NCI-H2196 treated with DMSO at 0.1 percent for 48 hours (cell line): ENCODE data around the gene OR10Z1.

ENCODE experiments used
- DNase-seq: peaks from one replicate; lab custom pipeline; 2025; ENCODE audit not compliant: unreplicated experiment; lab: John Stamatoyannopoulos, UW

Gene OR10Z1

GRCh38 chr1:158604968-158605367, at the start of gene OR10Z1:
Gene OR10Z1, plus strand, starts transcription at chr1:158605268. Its CDS starts 1,171 bp downstream, at chr1:158606439.
- no peak for DNase-seq

- no peak for DNase-seq
Observed at GRCh38 chr1:158559696-158560095, 45.4 kb upstream of the OR10Z1 start.

GRCh38 chr1:158563853-158564252, 41.2 kb upstream of the OR10Z1 start:
- DNase-seq, result no peak

- no peak for DNase-seq
Observed at GRCh38 chr1:158564608-158565007, 40.5 kb upstream of the OR10Z1 start.

GRCh38 chr1:158570480-158570879, 34.6 kb upstream of the OR10Z1 start, which contains the start of gene OR6P1:
Gene OR6P1, minus strand, starts transcription at chr1:158570580. Its CDS starts 6,976 bp downstream, at chr1:158563604.
- no peak for DNase-seq

- no peak for DNase-seq
Observed at GRCh38 chr1:158572226-158572625, 32.8 kb upstream of the OR10Z1 start.

GRCh38 chr1:158577561-158577960, 27.5 kb upstream of the OR10Z1 start:
- no peak for DNase-seq

GRCh38 chr1:158579733-158580132, 25.3 kb upstream of the OR10Z1 start, which contains the start of gene OR10X1:
Gene OR10X1, minus strand, starts transcription at chr1:158579899. Its CDS starts 0 bp downstream, at chr1:158579899.
- no peak for DNase-seq

GRCh38 chr1:158583962-158584361, 21.1 kb upstream of the OR10Z1 start:
- no peak for DNase-seq

GRCh38 chr1:158586942-158587341, 18.1 kb upstream of the OR10Z1 start:
- no peak for DNase-seq

- no peak for DNase-seq
Observed at GRCh38 chr1:158600735-158601134, 4.3 kb upstream of the OR10Z1 start.

GRCh38 chr1:158607296-158607695, 2.2 kb downstream of the OR10Z1 start:
- DNase-seq, result no peak

- no peak for DNase-seq
Observed at GRCh38 chr1:158611916-158612315, 6.8 kb downstream of the OR10Z1 start.

- DNase-seq, result no peak
Observed at GRCh38 chr1:158613764-158614163, 8.7 kb downstream of the OR10Z1 start.

- no peak for DNase-seq
Observed at GRCh38 chr1:158638146-158638545, 33.1 kb downstream of the OR10Z1 start.

- no peak for DNase-seq
Observed at GRCh38 chr1:158638904-158639303, 33.8 kb downstream of the OR10Z1 start.

GRCh38 chr1:158644449-158644848, 39.4 kb downstream of the OR10Z1 start:
- DNase-seq, result no peak

- DNase-seq, result no peak
Observed at GRCh38 chr1:158646465-158646864, 41.4 kb downstream of the OR10Z1 start.

- no peak for DNase-seq
Observed at GRCh38 chr1:158649052-158649451, 44.0 kb downstream of the OR10Z1 start.

GRCh38 chr1:158652721-158653334, 47.8 kb downstream of the OR10Z1 start:
- DNase-seq, result no peak

- no peak for DNase-seq
Observed at GRCh38 chr1:158654086-158654485, 49.0 kb downstream of the OR10Z1 start.

GRCh38 chr1:158654571-158654970, 49.5 kb downstream of the OR10Z1 start:
- DNase-seq, result no peak
